22Rv1 (cell line): Measurements from ENCODE around the gene HOXC13.

ENCODE experiments used
- H3K27ac ChIP-seq: fragments of 450-650 bp; 2 replicates; pipeline ENCODE4 v1.5.1; 2017
- CTCF ChIP-seq: fragments of 450-650 bp; IDR thresholded peaks from 2 replicates; pipeline ENCODE4 v1.5.1; 2017; ENCODE audit warnings: mild to moderate bottlenecking
- ZFX ChIP-seq: fragments of 450-650 bp; IDR thresholded peaks from 2 replicates; pipeline ENCODE4 v1.6.1; 2017; ENCODE audit warnings: antibody characterized with exemption, borderline replicate concordance

HOXC13 gene

GRCh38 chr12:53964315-53964713 is 25.7 kb downstream of the HOXC13 start:
- no peak overlapping the region for H3K27ac ChIP-seq
- TF ChIP-seq ZFX = no peak
- TF ChIP-seq CTCF = no peak

- TF ChIP-seq CTCF (no peak), ZFX (no peak)
- H3K27ac ChIP-seq = no peak overlapping the region
These were observed 26.9 kb downstream of the HOXC13 start for GRCh38 chr12:53965281-53966084.

- no peak for TF ChIP-seq ZFX
- TF ChIP-seq CTCF = no peak
- no peak overlapping the region for H3K27ac ChIP-seq
These were observed 27.4 kb downstream of the HOXC13 start for GRCh38 chr12:53966085-53966384.

- no peak overlapping the region for H3K27ac ChIP-seq
- no peak for TF ChIP-seq CTCF
- TF ChIP-seq ZFX = no peak
These were observed 27.9 kb downstream of the HOXC13 start for GRCh38 chr12:53966385-53967133.

DNA sequence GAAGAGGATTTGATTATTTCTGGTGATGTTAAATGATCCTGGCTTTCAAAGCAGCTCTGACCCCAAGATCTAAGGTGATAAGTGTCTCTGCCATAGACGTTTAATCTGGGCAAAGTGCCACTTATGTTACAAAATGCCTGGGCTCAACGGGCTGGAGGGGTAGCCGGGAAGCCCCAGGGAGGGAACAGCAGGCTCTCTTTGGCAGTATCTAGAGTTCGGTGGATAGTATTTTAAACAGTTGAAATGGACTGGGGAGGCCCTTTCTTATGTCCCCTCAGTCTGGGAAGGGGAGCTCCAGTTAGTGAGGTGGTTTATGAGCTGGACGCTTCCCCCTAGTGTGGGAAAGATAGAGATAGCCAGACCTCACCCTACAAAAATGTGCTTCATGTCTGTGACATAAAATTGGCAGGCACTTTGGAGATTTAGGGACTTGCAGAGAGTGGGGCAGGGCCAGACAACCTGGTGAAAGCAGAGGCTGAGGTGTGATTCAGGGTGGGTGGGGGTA is 28.8 kb downstream of the HOXC13 start:
- no peak overlapping the region for H3K27ac ChIP-seq

DNA sequence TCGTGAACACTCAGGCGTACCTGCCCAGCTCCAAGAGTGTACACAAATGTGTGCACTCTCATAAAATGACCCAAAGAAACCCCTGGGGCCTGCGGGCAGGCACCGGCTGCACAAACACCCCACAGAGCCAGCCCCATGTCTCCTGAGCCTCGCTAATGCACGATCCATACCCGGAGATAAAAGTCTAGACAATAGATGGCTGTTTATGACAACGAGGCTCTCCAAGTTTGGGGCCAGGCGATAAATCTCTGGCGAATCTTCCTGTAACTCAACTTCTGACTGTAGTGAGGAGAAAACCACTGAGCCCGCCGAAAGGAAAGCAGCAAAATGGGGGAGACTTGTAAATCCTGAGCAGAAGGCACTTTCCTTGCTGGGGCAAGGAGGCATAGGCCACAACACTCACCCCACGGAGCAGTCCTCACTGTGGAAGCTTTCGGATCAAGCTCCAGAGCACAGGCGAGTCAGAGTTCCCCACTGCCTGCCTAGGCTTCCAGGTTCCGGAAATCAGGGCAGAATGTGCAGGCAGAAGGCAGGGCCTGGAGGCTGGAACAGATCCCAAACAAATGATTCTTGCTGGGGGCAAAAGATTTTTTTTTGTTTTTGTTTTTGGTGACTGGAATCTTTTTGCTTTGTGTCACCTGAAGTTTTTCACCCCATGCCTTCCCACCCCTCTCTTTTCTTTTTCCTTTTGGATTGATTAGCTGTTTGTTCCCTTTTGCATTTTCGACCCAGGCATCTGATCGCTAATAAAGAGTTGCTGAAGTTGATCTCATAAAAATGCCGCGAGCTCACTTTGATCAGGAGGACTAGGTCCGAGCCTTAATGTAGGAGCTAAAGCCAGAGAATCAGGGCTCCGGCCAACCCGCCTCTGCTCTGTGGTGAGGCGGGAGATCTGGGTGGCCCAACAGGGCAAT is 29.8 kb downstream of the HOXC13 start:
- peak overlapping the region; percentile 8; the same call in 1 of the 2 replicates for H3K27ac ChIP-seq
- TF ChIP-seq ZFX (no peak), CTCF (no peak)

More for the DNA sequence above, 28.8 kb downstream of the HOXC13 start:
- TF ChIP-seq CTCF (no peak), ZFX (no peak)
